Gastroesophageal sphincter (tissue), 3 donors: ENCODE data around the gene METTL15.

Experiments
- CTCF ChIP-seq, 4 experiments: fragments of 200-600 bp in 2 of 4; fragments of 450-650 bp in 2 of 4; sonication (generic) in 1 of 4; IDR thresholded peaks; one replicate each; pipeline ENCODE4 v1.5.1; 2017 to 2019; ENCODE audit warnings: antibody characterized with exemption in 4 of 4, mild to moderate bottlenecking in 2 of 4, moderate library complexity in 2 of 4
- POLR2A ChIP-seq, 2 donors: fragments of 450-650 bp; IDR thresholded peaks; one replicate each; pipeline ENCODE4 v1.6.1; 2017; ENCODE audit warnings: antibody characterized with exemption in 2 of 2, mild to moderate bottlenecking in 2 of 2, moderate library complexity in 1 of 2

GRCh38 chr11:28347371-28347770 is 239.2 kb downstream of the METTL15 start:
- no peak for TF ChIP-seq CTCF (IDR thresholded peaks at IDR 0.05)
- TF ChIP-seq POLR2A (IDR thresholded peaks at IDR 0.05) = no peak
